Endothelial cell of hepatic sinusoid (primary cell): ENCODE data around the gene SLC6A12.

Experiments
- in situ Hi-C: cut with HindIII; loops from 2 replicates; pipeline ENCODE4 v1.10.0; 2017; ENCODE audit warnings: low sequenced_read_pairs

SLC6A12 gene

GRCh38 chr12:147242-147641, 66.7 kb downstream of the SLC6A12 start:
- in situ Hi-C loops: no loop called here

- in situ Hi-C loops: no loop called here
These were observed 68.5 kb downstream of the SLC6A12 start for GRCh38 chr12:145369-145960.

- in situ Hi-C loops: loop anchor here (5.0 kb wide), 1 partner anchor 58 kb away; no protein-coding TSS in a partner anchor
These were observed 69.2 kb downstream of the SLC6A12 start for GRCh38 chr12:144650-145284.

- in situ Hi-C loops: loop anchor here (5.0 kb wide), 1 partner anchor 58 kb away; no protein-coding TSS in a partner anchor
These were observed 69.8 kb downstream of the SLC6A12 start for GRCh38 chr12:143964-144649.

GRCh38 chr12:140162-140561, 73.8 kb downstream of the SLC6A12 start:
- in situ Hi-C loops: loop anchor here (5.0 kb wide), 1 partner anchor 62 kb away; no protein-coding TSS in a partner anchor
